ENCODE measurements around the gene CIART. TPM values are rescaled to one million over a fixed set of nuclear protein-coding genes. Genes with fewer than 3 reads are reported as not detected.
A peak's percentile ranks its signal among the peaks of the same experiment; 100 is the strongest.

Gene CIART
- total and polyA plus RNA-seq, 4 donors, result 3.0 to 18.0 (median 5.9) TPM

- H3K27me3 ChIP-seq (ENCODE audit: control insufficient read depth in 1 of 2, insufficient read depth in 2 of 2, low read length in 1 of 2), result no peaks in the 10 kb centered on the region
- intact Hi-C loops (cut with DNase I), result no loop called here
- no peak overlapping the region for H3K4me3 ChIP-seq (ENCODE audit: low read length in 2 of 2)
- no peaks in the 10 kb centered on the region for H3K9me3 ChIP-seq (ENCODE audit: control insufficient read depth, low read length)
- WGBS, 2 donors, result 43 to 48% methylated on average over 4 of the region's 4 CpGs
- no peaks in the 10 kb centered on the region for H3K36me3 ChIP-seq (ENCODE audit: control insufficient read depth in 1 of 2, insufficient read depth in 2 of 2, low read length in 1 of 2)
- no peak overlapping the region for H3K27ac ChIP-seq (ENCODE audit: low read depth in 1 of 2, low read length in 2 of 2)
- H3K4me1 ChIP-seq (ENCODE audit: control insufficient read depth in 1 of 2, insufficient read depth in 2 of 2, low read length in 2 of 2), result peaks cover 0 to 3% of the 10 kb centered on the region in 2 donors
- DNase-seq, result no peak
- ATAC-seq (ENCODE audit: low FRiP score), result no peak
Measured at GRCh38 chr1:150259217-150259616, 23.1 kb upstream of the CIART start.

GRCh38 chr1:150259758-150260669 lies 22.3 kb upstream of the CIART start:
- Histone ChIP-seq H3K4me1 (ENCODE audit: control insufficient read depth in 1 of 2, insufficient read depth in 2 of 2, low read length in 2 of 2) (peaks cover 0 to 3% of the 10 kb centered on the region in 2 donors), H3K27me3 (ENCODE audit: control insufficient read depth in 1 of 2, insufficient read depth in 2 of 2, low read length in 1 of 2) (no peaks in the 10 kb centered on the region), H3K27ac (ENCODE audit: low read depth in 1 of 2, low read length in 2 of 2) (no peak overlapping the region), H3K4me3 (ENCODE audit: low read length in 2 of 2) (no peak overlapping the region), H3K36me3 (ENCODE audit: control insufficient read depth in 1 of 2, insufficient read depth in 2 of 2, low read length in 1 of 2) (peaks cover 0 to 2% of the 10 kb centered on the region in 2 donors), H3K9me3 (ENCODE audit: control insufficient read depth, low read length) (no peaks in the 10 kb centered on the region)
- DNase-seq (no peak), ATAC-seq (ENCODE audit: low FRiP score) (no peak)
- intact Hi-C loops (cut with DNase I), result no loop called here
- WGBS, 2 donors, result 15 to 17% methylated on average over 11 of the region's 11 CpGs

GRCh38 chr1:150261367-150261766 lies 21.0 kb upstream of the CIART start:
- DNase-seq (no peak), ATAC-seq (ENCODE audit: low FRiP score) (no peak)
- Histone ChIP-seq H3K27me3 (ENCODE audit: control insufficient read depth in 1 of 2, insufficient read depth in 2 of 2, low read length in 1 of 2) (no peaks in the 10 kb centered on the region), H3K36me3 (ENCODE audit: control insufficient read depth in 1 of 2, insufficient read depth in 2 of 2, low read length in 1 of 2) (peaks cover 0 to 4% of the 10 kb centered on the region in 2 donors), H3K4me3 (ENCODE audit: low read length in 2 of 2) (no peak overlapping the region), H3K27ac (ENCODE audit: low read depth in 1 of 2, low read length in 2 of 2) (no peak overlapping the region), H3K9me3 (ENCODE audit: control insufficient read depth, low read length) (no peaks in the 10 kb centered on the region), H3K4me1 (ENCODE audit: control insufficient read depth in 1 of 2, insufficient read depth in 2 of 2, low read length in 2 of 2) (peaks cover 0 to 1% of the 10 kb centered on the region in 2 donors)
- intact Hi-C loops (cut with DNase I), result no loop called here
- 85 to 86% methylated on average over 6 of the region's 6 CpGs for WGBS, 2 donors

- 69 to 78% methylated on average over 6 of the region's 6 CpGs for WGBS, 2 donors
- Histone ChIP-seq H3K27ac (ENCODE audit: low read depth in 1 of 2, low read length in 2 of 2) (no peak overlapping the region), H3K36me3 (ENCODE audit: control insufficient read depth in 1 of 2, insufficient read depth in 2 of 2, low read length in 1 of 2) (peaks cover 0 to 5% of the 10 kb centered on the region in 2 donors), H3K4me3 (ENCODE audit: low read length in 2 of 2) (no peak overlapping the region), H3K27me3 (ENCODE audit: control insufficient read depth in 1 of 2, insufficient read depth in 2 of 2, low read length in 1 of 2) (no peaks in the 10 kb centered on the region), H3K4me1 (ENCODE audit: control insufficient read depth in 1 of 2, insufficient read depth in 2 of 2, low read length in 2 of 2) (no peaks in the 10 kb centered on the region), H3K9me3 (ENCODE audit: control insufficient read depth, low read length) (no peaks in the 10 kb centered on the region)
- intact Hi-C loops (cut with DNase I), result no loop called here
- no peak for DNase-seq
- no peak for ATAC-seq (ENCODE audit: low FRiP score)
Measured at GRCh38 chr1:150262388-150263320, 19.7 kb upstream of the CIART start.

- intact Hi-C loops (cut with DNase I), result no loop called here
- DNase-seq, result no peak
- Histone ChIP-seq H3K9me3 (ENCODE audit: control insufficient read depth, low read length) (no peaks in the 10 kb centered on the region), H3K27ac (ENCODE audit: low read depth in 1 of 2, low read length in 2 of 2) (no peak overlapping the region), H3K27me3 (ENCODE audit: control insufficient read depth in 1 of 2, insufficient read depth in 2 of 2, low read length in 1 of 2) (no peaks in the 10 kb centered on the region), H3K4me1 (ENCODE audit: control insufficient read depth in 1 of 2, insufficient read depth in 2 of 2, low read length in 2 of 2) (no peaks in the 10 kb centered on the region), H3K36me3 (ENCODE audit: control insufficient read depth in 1 of 2, insufficient read depth in 2 of 2, low read length in 1 of 2) (peaks cover 0 to 5% of the 10 kb centered on the region in 2 donors), H3K4me3 (ENCODE audit: low read length in 2 of 2) (no peak overlapping the region)
- ATAC-seq (ENCODE audit: low FRiP score), result no peak
- 68 to 70% methylated on average over 6 of the region's 6 CpGs for WGBS, 2 donors
Measured at GRCh38 chr1:150263549-150263948, 18.8 kb upstream of the CIART start.

- DNase-seq (no peak), ATAC-seq (ENCODE audit: low FRiP score) (no peak)
- H3K4me3 ChIP-seq (ENCODE audit: low read length in 2 of 2), result peak overlapping the region; percentile 73 to 94
Measured at GRCh38 chr1:150267896-150268295, 14.5 kb upstream of the CIART start.

GRCh38 chr1:150268340-150268704 lies 14.0 kb upstream of the CIART start:
- DNase-seq, result no peak
- 0 to 1% methylated on average over 21 of the region's 21 CpGs for WGBS, 2 donors

More at GRCh38 chr1:150267896-150268295, 14.5 kb upstream of the CIART start:
- Histone ChIP-seq H3K4me1 (ENCODE audit: control insufficient read depth in 1 of 2, insufficient read depth in 2 of 2, low read length in 2 of 2) (no peaks in the 10 kb centered on the region), H3K27me3 (ENCODE audit: control insufficient read depth in 1 of 2, insufficient read depth in 2 of 2, low read length in 1 of 2) (no peaks in the 10 kb centered on the region), H3K36me3 (ENCODE audit: control insufficient read depth in 1 of 2, insufficient read depth in 2 of 2, low read length in 1 of 2) (peaks cover 0 to 5% of the 10 kb centered on the region in 2 donors), H3K27ac (ENCODE audit: low read depth in 1 of 2, low read length in 2 of 2) (peak overlapping the region in 1 of 2 donors; percentile 6), H3K9me3 (ENCODE audit: control insufficient read depth, low read length) (no peaks in the 10 kb centered on the region)
- whole genome bisulfite sequencing, 2 donors, result 15 to 20% methylated on average over 6 of the region's 6 CpGs
- intact Hi-C loops (cut with DNase I), result no loop called here

GRCh38 chr1:150268705-150269403 lies 13.5 kb upstream of the CIART start, which contains the start of gene APH1A:
Gene APH1A, minus strand, starts transcription at chr1:150269016. Its CDS starts 206 bp downstream, at chr1:150268810.
- Histone ChIP-seq H3K4me1 (ENCODE audit: control insufficient read depth in 1 of 2, insufficient read depth in 2 of 2, low read length in 2 of 2) (peaks cover 0 to 4% of the 10 kb centered on the region in 2 donors), H3K36me3 (ENCODE audit: control insufficient read depth in 1 of 2, insufficient read depth in 2 of 2, low read length in 1 of 2) (peaks cover 0 to 5% of the 10 kb centered on the region in 2 donors), H3K27me3 (ENCODE audit: control insufficient read depth in 1 of 2, insufficient read depth in 2 of 2, low read length in 1 of 2) (no peaks in the 10 kb centered on the region), H3K9me3 (ENCODE audit: control insufficient read depth, low read length) (no peaks in the 10 kb centered on the region), H3K4me3 (ENCODE audit: low read length in 2 of 2) (peak within 1 kb of the TSS; percentile 73 to 94), H3K27ac (ENCODE audit: low read depth in 1 of 2, low read length in 2 of 2) (peak within 1 kb of the TSS in 1 of 2 donors; percentile 55)
- DNase-seq, result peak; percentile 98 to 99
- intact Hi-C loops (cut with DNase I), result no loop called here
- 1 to 2% methylated on average over 45 to 49 of the region's 49 CpGs for WGBS, 2 donors
- peak; percentile 98 for ATAC-seq (ENCODE audit: low FRiP score)

More at GRCh38 chr1:150268340-150268704, 14.0 kb upstream of the CIART start:
- peak; percentile 58 for ATAC-seq (ENCODE audit: low FRiP score)
- Histone ChIP-seq H3K36me3 (ENCODE audit: control insufficient read depth in 1 of 2, insufficient read depth in 2 of 2, low read length in 1 of 2) (peaks cover 0 to 5% of the 10 kb centered on the region in 2 donors), H3K27me3 (ENCODE audit: control insufficient read depth in 1 of 2, insufficient read depth in 2 of 2, low read length in 1 of 2) (no peaks in the 10 kb centered on the region), H3K4me1 (ENCODE audit: control insufficient read depth in 1 of 2, insufficient read depth in 2 of 2, low read length in 2 of 2) (peaks cover 0 to 3% of the 10 kb centered on the region in 2 donors), H3K27ac (ENCODE audit: low read depth in 1 of 2, low read length in 2 of 2) (peak overlapping the region in 1 of 2 donors; percentile 54), H3K4me3 (ENCODE audit: low read length in 2 of 2) (peak overlapping the region; percentile 73 to 94), H3K9me3 (ENCODE audit: control insufficient read depth, low read length) (no peaks in the 10 kb centered on the region)
- intact Hi-C loops (cut with DNase I), result no loop called here
